GM12891 (cell line): Measurements from ENCODE around the gene RIBC2.
"Not testable (repeated sequence)": the region's sequence is repeated elsewhere in the genome, so short reads cannot be mapped to it uniquely, and the experiment has no call there.

Source experiments
- DNase-seq: peaks from one replicate; pipeline ENCODE4 v3.0.0; 2011; ENCODE audit warnings: low spot score; ENCODE audit not compliant: insufficient read length
- FAIRE-seq: peaks from 2 replicates; lab custom pipeline; 2011; peaks lifted over from hg19 to GRCh38; lab: Jason Lieb, UNC
- PAX5 ChIP-seq: IDR thresholded peaks from 2 replicates; pipeline ENCODE4 v1.6.1; 2011; ENCODE audit warnings: low read length, moderate library complexity, mild to moderate bottlenecking; ENCODE audit not compliant: insufficient read depth, severe bottlenecking
- POLR2A ChIP-seq: IDR thresholded peaks from 2 replicates; pipeline ENCODE4 v1.6.1; 2011; ENCODE audit warnings: low read depth, low read length, control low read depth
- POLR2AphosphoS5 ChIP-seq: IDR thresholded peaks from 2 replicates; pipeline ENCODE4 v1.6.1; 2011; ENCODE audit warnings: low read depth, low read length, control low read depth
- POU2F2 ChIP-seq: IDR thresholded peaks from 2 replicates; pipeline ENCODE4 v1.6.1; 2011; ENCODE audit warnings: low read depth, mild to moderate bottlenecking, control low read depth, low read length, moderate library complexity
- SPI1 ChIP-seq: IDR thresholded peaks from 2 replicates; pipeline ENCODE4 v1.6.1; 2011; ENCODE audit warnings: low read depth, low read length, control low read depth
- TAF1 ChIP-seq: IDR thresholded peaks from 2 replicates; pipeline ENCODE4 v1.6.1; 2011; ENCODE audit warnings: low read depth, low read length, control low read depth

Gene RIBC2

DNA sequence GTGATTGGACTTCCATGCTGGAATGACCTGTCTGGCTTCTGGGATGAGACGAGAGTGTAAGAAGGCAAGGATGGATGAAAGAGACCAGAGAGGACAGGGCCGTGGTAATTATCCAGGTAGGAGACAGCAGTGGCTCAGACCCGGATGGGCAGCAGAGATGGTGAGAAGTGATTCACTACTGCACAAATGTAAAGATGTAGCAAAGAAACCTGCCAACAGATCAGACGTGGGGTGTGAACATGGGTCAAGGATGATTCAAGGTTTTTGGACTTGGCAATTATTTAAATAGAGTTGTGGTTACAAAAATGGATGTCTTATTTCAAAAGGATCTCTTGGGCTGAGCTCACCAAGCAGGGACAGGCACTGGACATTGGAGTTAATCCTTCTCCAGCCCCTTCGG, 32.7 kb downstream of the RIBC2 start:
- FAIRE-seq (no peak), DNase-seq (no peak)
- TF ChIP-seq SPI1 (no peak), POU2F2 (no peak), PAX5 (no peak), POLR2AphosphoS5 (no peak), TAF1 (no peak), POLR2A (no peak)

DNA sequence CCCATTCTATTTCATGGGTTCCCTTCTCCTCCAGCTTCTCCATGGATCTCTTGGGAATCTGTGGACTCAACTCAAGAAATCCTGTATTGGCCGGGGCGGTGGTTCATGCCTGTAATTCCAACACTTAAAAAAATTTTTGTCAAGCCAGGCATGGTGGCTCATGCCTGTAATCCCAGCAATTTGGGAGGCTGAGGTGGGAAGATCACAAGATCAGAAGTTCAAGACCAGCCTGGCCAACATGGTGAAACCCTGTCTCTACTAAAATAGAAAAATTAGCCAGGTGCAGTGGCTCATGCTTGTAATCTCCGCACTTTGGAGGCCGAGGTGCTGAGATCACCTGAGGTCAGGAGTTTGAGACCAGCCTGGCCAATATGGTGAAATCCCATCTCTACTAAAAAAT, 34.1 kb downstream of the RIBC2 start:
- FAIRE-seq, DNase-seq: not testable (repeated sequence)

- FAIRE-seq = no peak
- TF ChIP-seq PAX5 (no peak), POLR2A (no peak), POU2F2 (no peak)
- DNase-seq = no peak
These were observed 34.9 kb downstream of the RIBC2 start for GRCh38 chr22:45448431-45448830.

- not testable (repeated sequence) for FAIRE-seq, DNase-seq
These were observed 35.9 kb downstream of the RIBC2 start for GRCh38 chr22:45449442-45449841.

GRCh38 chr22:45450101-45450785, 36.8 kb downstream of the RIBC2 start:
- TF ChIP-seq TAF1 = no peak
- no peak for TF ChIP-seq POU2F2
- no peak for TF ChIP-seq POLR2A
- TF ChIP-seq PAX5 = no peak
- TF ChIP-seq SPI1 = no peak
- TF ChIP-seq POLR2AphosphoS5 = no peak
- FAIRE-seq (no peak), DNase-seq (no peak)

DNA sequence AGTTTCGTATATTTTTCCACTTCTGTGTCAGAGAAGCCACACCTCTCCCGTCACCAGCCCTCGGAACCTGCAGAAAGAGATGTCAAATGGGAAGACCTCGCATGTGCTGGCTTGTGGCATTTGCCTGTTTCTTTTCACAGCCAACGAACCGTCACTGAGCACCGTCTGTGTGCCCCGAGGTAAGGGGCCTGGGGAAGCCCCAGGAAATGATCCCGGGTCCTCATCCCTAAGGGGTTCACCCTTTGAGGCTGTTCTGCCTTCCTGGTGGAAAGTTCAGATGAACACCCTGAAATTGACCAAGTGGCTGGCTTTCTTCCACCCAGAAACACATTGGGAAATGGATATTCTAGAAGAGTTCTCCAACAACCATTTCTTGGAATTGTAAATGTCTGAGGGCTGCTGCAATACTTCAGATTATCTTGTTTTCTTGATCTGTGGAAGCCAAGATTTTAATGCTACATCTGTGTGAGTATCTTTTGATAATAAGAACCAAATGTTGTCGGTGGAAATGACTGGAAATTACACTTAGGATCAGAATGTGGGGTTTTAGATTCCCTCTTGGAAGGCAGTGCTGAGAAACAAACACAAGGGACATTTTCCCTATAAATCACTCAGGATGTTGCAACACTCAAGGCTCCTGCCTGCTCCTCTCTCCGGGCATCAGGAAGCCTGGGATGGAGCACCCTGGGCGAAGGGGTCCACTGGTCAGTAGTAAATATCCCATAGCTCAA, 37.6 kb downstream of the RIBC2 start:
- TF ChIP-seq POLR2A (no peak), SPI1 (no peak), POU2F2 (no peak), TAF1 (no peak), PAX5 (no peak), POLR2AphosphoS5 (no peak)
- FAIRE-seq (no peak), DNase-seq (no peak)

- no peak for TF ChIP-seq TAF1
- TF ChIP-seq PAX5 = no peak
- no peak for TF ChIP-seq POLR2AphosphoS5
- TF ChIP-seq POU2F2 = no peak
- TF ChIP-seq SPI1 = no peak
- TF ChIP-seq POLR2A = no peak
- DNase-seq (no peak), FAIRE-seq (no peak)
These were observed 38.5 kb downstream of the RIBC2 start for GRCh38 chr22:45451972-45452371.

DNA sequence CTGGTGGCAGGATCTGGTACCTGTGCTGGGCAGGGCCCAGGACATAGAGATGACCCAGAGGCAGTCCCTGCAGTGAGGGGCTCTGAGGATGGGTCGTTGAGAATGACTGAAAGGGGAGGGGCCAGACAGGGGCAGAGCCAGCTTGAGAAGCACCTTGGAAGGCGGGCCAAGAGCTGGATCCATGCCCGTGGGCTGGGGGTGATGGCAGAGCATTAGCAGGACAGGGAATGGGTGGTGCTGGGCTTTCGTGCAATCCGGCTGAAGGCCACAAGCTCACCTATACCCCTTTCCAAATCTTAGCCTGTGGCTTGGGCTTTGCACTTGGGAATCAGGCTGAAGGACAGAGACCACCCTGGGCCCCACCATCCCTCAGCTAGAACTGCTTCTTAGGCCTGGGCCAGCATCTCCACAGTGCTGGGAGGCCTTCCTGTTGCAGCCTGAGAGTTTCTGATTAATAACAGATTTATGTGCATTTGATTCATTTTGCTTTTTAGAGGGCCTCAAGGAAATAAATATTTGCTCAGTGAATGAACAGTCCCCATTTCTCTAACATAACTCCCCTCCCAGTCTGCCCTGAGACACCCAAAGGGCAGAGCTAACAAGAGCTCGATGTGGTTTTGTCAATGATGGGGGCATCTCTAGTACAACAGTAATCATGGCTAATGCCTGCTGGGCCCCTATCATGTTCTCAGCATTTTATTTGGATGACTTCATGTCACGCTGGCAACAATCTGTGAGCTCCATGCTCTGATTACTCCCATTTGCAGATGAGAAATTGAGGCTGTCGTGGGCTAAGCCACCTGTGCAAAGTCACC, 39.3 kb downstream of the RIBC2 start:
- DNase-seq (no peak), FAIRE-seq (no peak)
- TF ChIP-seq POLR2AphosphoS5 (no peak), POLR2A (no peak), PAX5 (no peak), POU2F2 (no peak), TAF1 (no peak), SPI1 (no peak)

GRCh38 chr22:45453764-45454163, 40.3 kb downstream of the RIBC2 start:
- FAIRE-seq (no peak), DNase-seq (no peak)
- TF ChIP-seq PAX5 (no peak), TAF1 (no peak), POLR2A (no peak), POLR2AphosphoS5 (no peak)

DNA sequence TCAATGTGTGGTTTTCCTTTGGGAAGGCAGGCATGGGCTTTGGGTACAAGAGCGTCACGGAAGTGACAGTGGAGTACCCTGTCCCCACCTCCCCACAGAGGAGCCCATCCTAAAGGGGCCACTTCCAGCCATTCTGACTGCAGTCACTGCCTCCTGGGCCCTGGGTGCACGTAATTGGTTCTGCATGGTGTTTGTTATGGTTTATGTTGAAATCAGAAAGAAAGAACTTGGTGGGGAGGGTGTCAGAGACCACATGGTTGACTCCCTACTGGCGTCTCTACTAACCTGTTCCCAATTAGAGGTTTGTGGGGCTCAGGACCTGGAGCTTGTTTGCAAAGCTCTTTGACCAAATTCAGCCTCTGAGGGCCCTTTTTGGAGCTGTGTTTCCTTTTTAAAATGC, 40.8 kb downstream of the RIBC2 start:
- FAIRE-seq = no peak
- no peak for DNase-seq
- no peak for TF ChIP-seq POU2F2
- TF ChIP-seq TAF1 = no peak
- TF ChIP-seq PAX5 = no peak
- TF ChIP-seq POLR2A = no peak
- TF ChIP-seq POLR2AphosphoS5 = no peak
- no peak for TF ChIP-seq SPI1
